Measurements from ENCODE around the gene RHOA.
"Not testable (repeated sequence)": the region's sequence is repeated elsewhere in the genome, so short reads cannot be mapped to it uniquely, and the experiment has no call there.

RHOA gene

DNA sequence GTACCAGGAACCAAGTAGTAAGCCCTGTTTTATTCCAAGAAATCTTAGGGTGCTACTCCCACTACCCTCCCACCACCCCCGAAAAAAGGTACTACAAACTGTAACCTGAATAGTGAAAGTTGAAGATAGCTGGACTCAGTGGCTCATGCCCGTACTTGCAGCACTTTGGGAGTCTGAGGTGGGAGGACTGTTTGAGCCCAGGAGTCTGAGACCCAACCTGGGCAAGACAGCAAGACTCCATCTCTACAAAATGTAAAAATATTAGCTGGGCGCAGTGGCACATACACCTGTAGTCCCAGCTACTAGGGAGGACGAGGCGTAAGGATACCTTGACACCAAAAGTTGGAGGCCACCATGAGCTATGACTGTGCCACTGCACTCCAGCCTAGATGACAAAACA is 7.9 kb downstream of the RHOA start:
- Mint-ChIP-seq H3K27ac (no peak overlapping the region), H3K36me3 (ENCODE audit: low read depth) (peaks cover 64% of the 10 kb centered on the region), H3K9me3 (no peaks in the 10 kb centered on the region), H3K27me3 (no peaks in the 10 kb centered on the region), H3K4me1 (ENCODE audit: low read depth) (peaks cover 57% of the 10 kb centered on the region), H3K4me3 (no peak overlapping the region)
- intact Hi-C loops (cut with micrococcal nuclease): no loop called here

DNA sequence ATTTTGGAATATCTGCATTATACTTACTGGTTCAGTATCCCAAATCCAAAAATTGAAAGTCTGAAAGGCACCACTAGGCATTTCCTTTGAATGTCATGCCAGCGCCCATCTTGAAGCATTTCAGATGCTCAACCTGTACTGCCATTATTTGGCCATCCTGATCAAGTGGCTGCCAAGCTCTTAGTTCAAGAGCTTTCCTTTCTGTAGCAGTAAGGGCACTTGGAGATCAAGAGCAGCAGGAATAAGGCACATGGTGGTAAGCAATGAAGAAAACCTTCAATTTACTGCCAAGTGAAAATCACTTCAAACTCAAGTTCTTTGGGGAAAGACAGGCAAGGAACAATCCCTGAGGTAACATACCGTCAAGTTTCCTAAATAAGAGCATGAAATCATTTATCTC is 10.0 kb downstream of the RHOA start:
- Mint-ChIP-seq H3K27me3 (no peaks in the 10 kb centered on the region), H3K4me3 (no peak overlapping the region), H3K4me1 (ENCODE audit: low read depth) (peaks cover 59% of the 10 kb centered on the region), H3K36me3 (ENCODE audit: low read depth) (peaks cover 77% of the 10 kb centered on the region), H3K27ac (peak overlapping the region; percentile 73), H3K9me3 (no peaks in the 10 kb centered on the region)
- intact Hi-C loops (cut with micrococcal nuclease): no loop called here

DNA sequence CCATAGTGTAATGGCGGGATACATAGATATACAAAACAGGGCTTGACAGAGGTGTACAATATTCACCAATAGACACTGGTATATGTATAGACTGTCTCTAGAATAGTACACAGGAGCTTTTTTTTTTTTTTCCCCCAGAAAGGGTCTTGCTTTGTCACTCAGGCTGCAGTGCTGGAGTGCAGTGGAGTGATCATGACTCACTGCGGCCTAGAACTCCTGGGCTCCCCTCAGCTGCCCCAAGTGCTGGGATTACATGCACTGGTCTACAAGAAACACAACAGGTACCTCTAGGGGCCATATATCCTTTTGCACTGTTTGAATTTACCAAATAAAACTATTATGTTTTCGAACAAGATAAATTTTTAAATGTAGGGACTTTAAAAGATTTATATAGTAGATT is 12.3 kb downstream of the RHOA start:
- H3K36me3 Mint-ChIP-seq (ENCODE audit: low read depth): peaks cover 86% of the 10 kb centered on the region
- H3K9me3 Mint-ChIP-seq: no peaks in the 10 kb centered on the region
- no peak overlapping the region for H3K4me3 Mint-ChIP-seq
- H3K4me1 Mint-ChIP-seq (ENCODE audit: low read depth): peaks cover 63% of the 10 kb centered on the region
- intact Hi-C loops (cut with micrococcal nuclease): no loop called here
- H3K27me3 Mint-ChIP-seq: no peaks in the 10 kb centered on the region
- peak overlapping the region; percentile 73 for H3K27ac Mint-ChIP-seq

DNA sequence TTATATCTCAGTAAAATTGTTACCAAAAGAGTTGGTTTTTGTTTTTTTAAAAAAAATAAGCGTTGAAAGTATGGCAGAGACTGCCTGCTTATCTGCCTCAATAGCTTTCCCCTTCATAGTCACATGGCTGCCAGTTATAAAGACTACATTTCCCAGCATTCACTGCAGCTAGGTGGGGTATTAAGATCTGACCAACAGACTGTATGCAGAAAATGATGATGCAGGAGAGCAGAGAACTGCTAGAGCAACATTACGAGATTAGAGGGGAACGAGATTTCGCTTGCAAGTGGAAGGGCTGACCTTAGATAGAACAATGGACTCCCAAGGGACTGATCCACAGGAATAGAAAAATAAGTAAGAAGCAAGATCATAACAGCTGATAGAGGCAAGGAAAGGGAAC is 14.3 kb downstream of the RHOA start:
- H3K9me3 Mint-ChIP-seq: no peaks in the 10 kb centered on the region
- no peaks in the 10 kb centered on the region for H3K27me3 Mint-ChIP-seq
- H3K4me3 Mint-ChIP-seq: no peak overlapping the region
- peak overlapping the region; percentile 2 for H3K27ac Mint-ChIP-seq
- intact Hi-C loops (cut with micrococcal nuclease): no loop called here
- H3K36me3 Mint-ChIP-seq (ENCODE audit: low read depth): peaks cover 95% of the 10 kb centered on the region
- peaks cover 81% of the 10 kb centered on the region for H3K4me1 Mint-ChIP-seq (ENCODE audit: low read depth)

DNA sequence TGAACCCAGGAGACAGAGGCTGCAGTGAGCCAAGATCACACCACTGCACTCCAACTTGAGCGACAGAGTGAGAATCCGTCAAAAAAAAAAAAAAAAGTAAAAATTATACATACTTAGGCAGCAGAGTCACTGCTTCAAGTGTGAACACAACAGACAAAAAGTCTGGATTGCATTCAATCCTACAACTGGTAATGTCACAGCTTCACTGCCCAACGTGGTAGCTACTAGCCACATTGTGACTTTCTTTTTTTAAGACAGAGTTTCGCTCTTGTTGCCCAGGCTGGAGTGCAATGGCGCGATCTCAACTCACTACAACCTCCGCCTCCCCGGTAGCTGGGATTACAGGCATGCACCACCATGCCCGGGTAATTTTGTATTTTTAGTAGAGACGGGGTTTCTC is 20.5 kb downstream of the RHOA start:
- H3K27me3 Mint-ChIP-seq; intact Hi-C loops (cut with micrococcal nuclease); H3K4me3 Mint-ChIP-seq; H3K27ac Mint-ChIP-seq; H3K9me3 Mint-ChIP-seq: not testable (repeated sequence)
- H3K4me1 Mint-ChIP-seq (ENCODE audit: low read depth): peaks cover 64% of the 10 kb centered on the region
- H3K36me3 Mint-ChIP-seq (ENCODE audit: low read depth): peaks cover 67% of the 10 kb centered on the region

DNA sequence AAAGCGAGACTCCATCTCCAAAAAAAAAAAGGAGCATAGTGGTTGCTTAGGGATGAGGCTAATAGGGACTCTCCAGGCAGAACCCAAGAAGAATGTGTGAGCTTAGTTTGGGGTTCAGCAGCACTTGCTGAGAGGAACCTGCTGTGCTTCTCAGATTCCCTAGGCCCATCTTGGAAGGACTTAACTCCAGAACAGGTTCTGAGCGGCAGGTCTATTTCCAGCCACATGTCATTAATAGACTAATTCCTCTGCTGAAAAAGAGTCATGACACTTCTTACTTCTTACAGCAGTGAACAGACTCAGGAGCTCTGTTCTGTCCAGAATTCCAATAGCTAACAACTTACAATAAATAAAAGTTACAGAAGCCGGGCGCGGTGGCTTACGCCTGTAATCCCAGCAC is 22.5 kb downstream of the RHOA start:
- intact Hi-C loops (cut with micrococcal nuclease): no loop called here
- no peak overlapping the region for H3K27ac Mint-ChIP-seq
- H3K9me3 Mint-ChIP-seq: no peaks in the 10 kb centered on the region
- no peaks in the 10 kb centered on the region for H3K27me3 Mint-ChIP-seq
- H3K4me1 Mint-ChIP-seq (ENCODE audit: low read depth): peaks cover 59% of the 10 kb centered on the region
- H3K36me3 Mint-ChIP-seq (ENCODE audit: low read depth): peaks cover 47% of the 10 kb centered on the region
- H3K4me3 Mint-ChIP-seq: no peak overlapping the region

DNA sequence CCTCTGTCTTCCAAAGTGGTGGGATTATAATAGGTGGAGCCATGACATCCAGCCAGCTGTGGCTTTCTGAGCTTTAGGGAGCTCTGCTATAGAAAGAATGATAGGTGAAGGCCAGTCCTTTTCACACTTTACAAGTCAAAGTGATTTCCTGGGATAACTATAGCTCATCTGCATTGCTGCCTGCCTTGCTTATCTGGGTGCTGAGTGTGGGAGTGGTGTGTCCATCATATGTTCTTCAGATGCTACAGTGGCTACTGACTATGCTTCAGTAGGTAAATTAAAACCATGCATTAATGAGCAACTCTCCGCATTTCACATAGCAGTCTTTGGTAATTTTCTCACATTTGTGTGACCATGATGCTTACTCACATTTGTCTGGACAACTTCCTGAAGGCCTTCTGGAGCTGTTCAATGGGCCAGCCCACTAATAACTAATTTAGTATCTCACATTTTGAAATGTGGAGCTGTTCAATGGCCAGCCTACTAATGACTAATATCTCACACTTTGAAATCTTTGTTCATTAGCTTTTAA is 23.4 kb downstream of the RHOA start:
- intact Hi-C loops (cut with micrococcal nuclease): no loop called here
- Mint-ChIP-seq H3K4me1 (ENCODE audit: low read depth) (peaks cover 59% of the 10 kb centered on the region), H3K36me3 (ENCODE audit: low read depth) (peaks cover 42% of the 10 kb centered on the region), H3K4me3 (no peak overlapping the region), H3K27me3 (no peaks in the 10 kb centered on the region), H3K9me3 (no peaks in the 10 kb centered on the region), H3K27ac (no peak overlapping the region)

DNA sequence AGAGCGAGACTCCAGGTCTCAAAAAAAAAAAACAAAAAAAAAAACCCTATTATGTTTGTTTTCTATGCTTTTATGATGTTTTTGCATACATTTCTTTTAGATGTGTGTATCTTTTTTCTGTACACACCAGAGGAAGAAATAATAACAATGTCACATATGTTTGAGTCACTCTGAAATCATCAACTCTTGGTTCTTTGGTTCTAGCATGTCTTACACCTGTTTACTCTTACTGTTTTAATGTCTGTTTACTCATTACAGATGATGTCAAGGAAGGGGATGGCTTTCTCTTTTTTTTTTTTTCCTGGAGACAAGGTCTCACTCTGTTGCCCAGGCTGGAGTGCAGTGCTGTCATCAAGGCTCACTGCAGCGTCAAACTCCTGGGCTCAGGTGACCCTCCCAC is 24.1 kb downstream of the RHOA start:
- Mint-ChIP-seq H3K27ac (peak overlapping the region; percentile 63), H3K4me1 (ENCODE audit: low read depth) (peaks cover 55% of the 10 kb centered on the region), H3K9me3 (no peaks in the 10 kb centered on the region), H3K36me3 (ENCODE audit: low read depth) (peaks cover 42% of the 10 kb centered on the region), H3K4me3 (no peak overlapping the region), H3K27me3 (no peaks in the 10 kb centered on the region)
- intact Hi-C loops (cut with micrococcal nuclease): no loop called here

DNA sequence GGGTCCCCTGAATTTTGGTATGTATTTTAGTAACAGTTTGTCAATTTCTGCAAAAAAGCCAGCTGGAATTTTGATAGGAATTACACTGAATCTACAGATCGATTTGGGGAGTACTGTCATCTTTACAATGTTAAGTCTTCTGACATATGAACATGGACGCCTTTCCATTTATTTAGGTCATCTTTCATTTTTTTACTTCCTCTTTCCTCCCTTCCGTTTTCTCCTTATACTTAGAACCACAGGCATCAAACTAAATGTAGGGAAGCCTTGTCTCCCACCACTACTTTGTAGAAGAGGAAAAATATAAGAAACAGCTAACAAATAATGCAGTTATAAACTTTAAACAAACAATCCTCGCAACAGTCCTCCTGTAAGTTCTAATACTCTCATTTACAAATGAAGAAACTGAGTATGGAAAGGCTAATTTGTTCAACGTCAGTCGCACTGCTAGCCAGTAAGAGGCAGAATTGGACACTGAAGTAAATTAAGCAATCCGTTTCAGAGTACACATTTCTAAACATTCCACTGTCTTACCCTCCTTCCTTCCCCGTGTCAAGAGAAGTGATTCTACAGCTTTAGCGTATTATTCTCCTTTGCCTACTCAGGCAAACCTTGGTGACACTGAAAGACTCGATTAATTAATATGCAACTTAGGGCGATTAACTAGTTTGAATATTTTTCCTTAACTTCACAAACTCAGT is 25.6 kb downstream of the RHOA start:
- intact Hi-C loops (cut with micrococcal nuclease): no loop called here
- Mint-ChIP-seq H3K27me3 (no peaks in the 10 kb centered on the region), H3K4me1 (ENCODE audit: low read depth) (peaks cover 54% of the 10 kb centered on the region), H3K4me3 (peak overlapping the region; percentile 23), H3K9me3 (no peaks in the 10 kb centered on the region), H3K36me3 (ENCODE audit: low read depth) (peaks cover 36% of the 10 kb centered on the region), H3K27ac (peak overlapping the region; percentile 63)

DNA sequence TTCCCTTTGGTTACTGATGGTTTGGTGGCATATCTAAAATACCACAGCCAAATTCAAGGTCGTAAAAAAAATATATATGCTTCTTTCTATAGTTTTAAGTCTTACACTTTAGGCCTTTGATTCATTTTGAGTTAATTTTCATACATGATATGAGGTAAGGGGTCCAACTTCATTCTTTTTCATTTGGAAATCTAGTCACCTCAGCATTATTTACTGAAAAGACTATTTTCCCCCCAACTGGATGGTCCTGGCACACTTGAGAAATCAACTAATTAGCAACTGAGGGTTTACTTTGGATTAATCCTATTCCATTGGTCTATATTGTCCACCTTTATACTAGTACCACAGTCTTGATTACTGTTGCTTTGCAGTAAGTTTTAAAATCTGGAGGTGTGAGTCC is 26.2 kb downstream of the RHOA start:
- no peaks in the 10 kb centered on the region for H3K27me3 Mint-ChIP-seq
- intact Hi-C loops (cut with micrococcal nuclease): no loop called here
- no peak overlapping the region for H3K4me3 Mint-ChIP-seq
- H3K9me3 Mint-ChIP-seq: no peaks in the 10 kb centered on the region
- H3K36me3 Mint-ChIP-seq (ENCODE audit: low read depth): peaks cover 36% of the 10 kb centered on the region
- peak overlapping the region; percentile 63 for H3K27ac Mint-ChIP-seq
- H3K4me1 Mint-ChIP-seq (ENCODE audit: low read depth): peaks cover 54% of the 10 kb centered on the region

DNA sequence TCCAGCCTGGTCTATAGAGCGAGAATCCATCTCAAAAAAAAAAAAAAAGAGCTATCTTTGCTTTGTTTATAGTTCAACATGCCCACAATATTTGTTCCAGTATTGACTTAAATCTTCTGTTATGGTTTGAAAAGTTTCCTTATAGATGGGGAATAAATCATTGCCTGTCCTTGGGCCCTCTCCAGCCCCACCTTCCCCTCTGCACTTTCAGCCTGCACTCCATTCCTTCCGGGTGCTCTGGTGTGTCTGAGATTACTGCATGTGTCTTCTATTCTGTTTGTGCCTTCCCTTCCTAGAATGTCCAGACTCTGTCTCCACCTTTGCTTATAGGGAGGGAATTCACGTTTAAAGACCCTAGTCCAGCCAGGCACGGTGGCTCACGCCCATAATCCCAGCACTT is 28.4 kb downstream of the RHOA start:
- intact Hi-C loops (cut with micrococcal nuclease): no loop called here
- Mint-ChIP-seq H3K4me1 (ENCODE audit: low read depth) (peaks cover 63% of the 10 kb centered on the region), H3K9me3 (no peaks in the 10 kb centered on the region), H3K27ac (peak overlapping the region; percentile 7), H3K4me3 (no peak overlapping the region), H3K27me3 (no peaks in the 10 kb centered on the region), H3K36me3 (ENCODE audit: low read depth) (peaks cover 30% of the 10 kb centered on the region)

DNA sequence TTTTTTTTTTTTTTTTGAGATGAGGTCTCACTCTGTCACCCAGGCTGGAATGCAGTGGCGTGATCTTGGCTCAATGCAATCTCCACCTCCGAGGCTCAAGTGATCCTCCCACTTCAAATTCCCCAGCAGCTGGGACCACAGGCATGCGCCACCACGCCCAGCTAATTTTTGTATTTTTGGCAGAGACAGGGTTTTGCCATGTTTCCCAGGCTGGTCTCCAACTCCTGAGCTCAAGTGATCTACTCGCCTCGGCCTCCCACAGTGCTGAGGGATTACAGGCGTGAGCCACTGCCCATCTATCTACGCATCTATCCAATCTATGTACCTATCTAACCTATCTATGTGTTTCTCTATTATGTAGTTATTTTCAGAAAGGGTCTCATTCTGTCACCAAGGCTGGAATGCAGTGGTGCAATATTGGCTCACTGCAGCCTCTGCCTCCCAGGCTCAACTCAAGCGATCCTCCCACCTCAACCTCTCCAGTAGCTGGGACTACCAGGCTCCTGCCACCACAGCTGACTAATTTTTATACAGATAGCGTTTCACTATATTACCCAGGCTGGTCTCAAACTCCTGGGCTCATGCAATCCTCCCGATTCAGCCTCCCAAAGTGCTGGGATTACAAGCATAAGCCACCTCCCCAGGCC is 33.4 kb downstream of the RHOA start:
- peaks cover 48% of the 10 kb centered on the region for H3K36me3 Mint-ChIP-seq (ENCODE audit: low read depth)
- no peak overlapping the region for H3K4me3 Mint-ChIP-seq
- H3K27me3 Mint-ChIP-seq: no peaks in the 10 kb centered on the region
- H3K4me1 Mint-ChIP-seq (ENCODE audit: low read depth): peaks cover 66% of the 10 kb centered on the region
- intact Hi-C loops (cut with micrococcal nuclease): loop anchor here (10.0 kb wide), 1 partner anchor 64 kb away; no protein-coding TSS in a partner anchor
- no peak overlapping the region for H3K27ac Mint-ChIP-seq
- no peaks in the 10 kb centered on the region for H3K9me3 Mint-ChIP-seq

DNA sequence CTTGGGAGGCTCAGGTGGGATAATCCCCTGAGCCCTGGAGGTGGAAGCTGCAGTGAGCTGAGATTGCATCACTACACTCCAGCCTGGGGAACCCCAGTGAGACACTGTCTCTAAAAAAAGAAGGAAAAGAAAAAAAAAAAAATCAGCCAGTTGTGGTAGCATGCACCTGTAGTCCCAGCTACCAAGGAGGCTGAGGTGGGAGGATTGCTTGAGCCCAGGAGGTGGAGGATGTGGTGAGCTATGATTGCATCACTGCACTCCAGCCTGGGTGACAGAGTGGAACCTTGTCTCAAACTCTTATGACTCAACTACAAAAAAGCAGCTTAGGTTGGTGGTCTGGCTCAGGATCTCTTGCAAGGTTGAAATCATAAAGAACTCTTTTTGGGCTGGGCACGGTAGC is 34.3 kb downstream of the RHOA start:
- no peaks in the 10 kb centered on the region for H3K27me3 Mint-ChIP-seq
- H3K9me3 Mint-ChIP-seq: no peaks in the 10 kb centered on the region
- intact Hi-C loops (cut with micrococcal nuclease): loop anchor here (10.0 kb wide), 1 partner anchor 63 kb away; no protein-coding TSS in a partner anchor
- no peak overlapping the region for H3K27ac Mint-ChIP-seq
- H3K36me3 Mint-ChIP-seq (ENCODE audit: low read depth): peaks cover 48% of the 10 kb centered on the region
- H3K4me1 Mint-ChIP-seq (ENCODE audit: low read depth): peaks cover 69% of the 10 kb centered on the region
- H3K4me3 Mint-ChIP-seq: no peak overlapping the region

DNA sequence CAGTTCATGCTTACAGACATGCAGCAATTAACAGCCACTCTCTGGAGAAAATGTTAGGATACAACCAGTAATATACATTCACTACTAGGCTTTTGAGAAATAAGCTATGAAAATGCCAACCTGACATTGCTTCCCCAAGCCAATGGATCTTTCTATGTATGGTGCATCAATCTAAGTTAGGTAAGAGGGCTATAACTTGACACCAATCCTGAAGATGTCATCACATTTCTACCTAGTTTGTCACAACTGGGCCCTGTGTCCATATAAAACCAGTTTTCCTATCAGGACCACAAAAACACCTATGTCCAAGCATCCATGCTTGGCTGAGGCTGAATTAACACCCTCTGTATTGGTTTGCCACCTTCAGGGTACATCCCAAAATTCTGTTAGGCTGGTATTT is 39.8 kb downstream of the RHOA start:
- intact Hi-C loops (cut with micrococcal nuclease): loop anchor here (5.0 to 10.0 kb wide), 2 partner anchors 35 to 57 kb away; no protein-coding TSS in a partner anchor
- Mint-ChIP-seq H3K4me3 (no peak overlapping the region), H3K9me3 (no peaks in the 10 kb centered on the region), H3K36me3 (ENCODE audit: low read depth) (peaks cover 94% of the 10 kb centered on the region), H3K4me1 (ENCODE audit: low read depth) (peaks cover 42% of the 10 kb centered on the region), H3K27ac (no peak overlapping the region), H3K27me3 (no peaks in the 10 kb centered on the region)

All from dendritic cell treated with granulocyte-macrophage colony-stimulating factor and Interleukin-4, amounts not matched to agents 40 ng/mL and 50 ng/mL, for 4 days (primary cell).